IPS-NIHi11 (cell line): ENCODE measurements around the gene MLIP.
A peak's percentile ranks its signal among the peaks of the same experiment; 100 is the strongest.
"Not testable (repeated sequence)": the region's sequence is repeated elsewhere in the genome, so short reads cannot be mapped to it uniquely, and the experiment has no call there.

Source experiments
- DNase-seq: peaks from one replicate; pipeline ENCODE4 v3.0.0; 2012; ENCODE audit warnings: mixed read lengths, low spot score

MLIP gene

DNA sequence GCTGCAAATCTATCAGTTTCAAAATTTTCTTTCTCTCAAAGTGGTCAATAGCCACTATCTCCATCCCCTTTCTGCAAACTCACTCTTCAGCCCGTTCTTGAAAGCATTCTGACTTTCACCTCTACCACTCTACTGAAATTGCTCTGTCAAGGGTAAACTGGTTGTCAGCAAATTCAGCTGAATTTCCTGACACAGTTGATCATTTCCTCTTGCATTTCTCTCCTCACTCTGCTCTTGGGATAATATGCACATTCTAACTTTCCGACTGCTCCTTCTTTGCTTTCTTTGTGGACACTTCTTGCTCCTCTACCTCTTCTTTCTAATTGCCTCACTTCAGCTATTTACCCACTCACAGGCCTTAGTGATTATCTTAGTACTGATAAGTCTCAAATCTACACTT lies 123.3 kb downstream of the MLIP start:
- DNase-seq: no peak

DNA sequence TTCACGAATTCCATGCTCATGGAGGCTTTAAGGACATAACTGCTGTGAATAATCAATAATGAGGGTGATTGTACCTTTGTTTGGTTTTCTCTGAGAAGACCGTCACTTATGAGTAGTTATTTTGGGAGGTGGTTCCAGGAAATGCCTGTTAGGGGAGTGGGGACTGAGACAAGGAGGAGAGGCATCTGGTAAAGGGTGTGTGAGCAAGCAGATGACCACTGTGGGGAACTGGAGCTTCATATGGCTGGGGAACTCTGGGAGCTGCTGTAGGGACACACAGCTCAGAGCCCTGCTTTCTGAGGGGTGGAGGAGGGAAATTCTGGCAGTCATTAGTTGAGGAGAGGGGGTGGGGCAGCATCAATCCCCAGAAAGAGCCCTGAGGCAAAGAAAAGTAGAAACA lies 125.7 kb downstream of the MLIP start:
- DNase-seq: no peak

DNA sequence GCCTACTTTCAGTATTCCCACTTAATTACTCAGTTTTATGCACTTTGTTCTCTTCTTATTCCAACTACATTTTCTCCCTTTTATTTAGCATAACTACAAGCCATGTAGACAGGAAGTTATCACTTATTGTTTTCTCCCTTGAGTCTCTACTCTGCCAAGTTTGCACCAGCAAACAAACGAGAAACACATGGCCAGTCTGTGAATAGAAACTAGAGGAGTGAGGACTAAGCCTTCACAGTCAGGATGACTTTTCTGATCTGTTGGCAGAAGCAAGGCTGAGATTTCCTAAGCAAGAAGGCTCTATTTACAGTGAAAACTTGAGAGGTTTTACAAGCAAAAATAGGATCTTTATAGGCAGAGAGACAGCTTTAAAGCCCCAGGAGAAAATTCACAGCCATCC lies 127.2 kb downstream of the MLIP start:
- no peak for DNase-seq

DNA sequence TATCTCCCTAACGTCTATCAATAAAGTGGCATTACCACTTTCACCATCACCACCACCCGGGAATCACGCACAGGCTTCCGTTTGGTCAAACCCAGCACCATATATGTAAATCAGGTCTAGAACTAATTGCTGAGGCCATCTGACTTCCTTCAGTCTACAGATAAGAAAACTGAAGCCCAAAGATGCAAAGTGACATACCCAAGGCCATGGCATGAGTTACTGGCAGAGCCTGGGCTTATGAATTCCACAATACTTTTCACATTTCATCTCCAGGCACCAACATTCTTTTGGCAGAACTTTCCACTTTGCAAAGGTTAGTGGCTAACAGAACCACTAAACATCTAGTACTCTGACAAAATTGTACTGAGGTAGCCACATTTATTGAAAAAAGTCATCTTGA lies 132.5 kb downstream of the MLIP start:
- DNase-seq: no peak

DNA sequence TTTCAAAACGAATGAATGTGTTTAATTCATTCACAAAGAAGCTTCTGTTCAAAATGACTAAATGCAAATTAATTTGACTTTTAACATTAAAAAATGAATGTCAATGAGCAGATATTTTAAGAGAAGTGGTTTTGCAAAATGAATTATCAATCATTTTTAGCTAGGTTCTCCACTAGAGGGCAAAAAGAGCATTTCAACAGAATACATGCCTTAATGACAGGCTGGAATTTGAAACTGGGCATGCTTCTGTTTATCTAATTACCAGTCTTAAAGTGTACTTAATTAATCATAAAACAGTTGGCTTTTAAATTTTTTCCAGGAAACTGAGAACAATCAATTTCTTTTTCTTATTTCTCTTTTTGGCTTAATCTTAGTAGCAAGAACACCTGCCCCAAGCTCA lies 133.2 kb downstream of the MLIP start:
- DNase-seq: peak; percentile 28

DNA sequence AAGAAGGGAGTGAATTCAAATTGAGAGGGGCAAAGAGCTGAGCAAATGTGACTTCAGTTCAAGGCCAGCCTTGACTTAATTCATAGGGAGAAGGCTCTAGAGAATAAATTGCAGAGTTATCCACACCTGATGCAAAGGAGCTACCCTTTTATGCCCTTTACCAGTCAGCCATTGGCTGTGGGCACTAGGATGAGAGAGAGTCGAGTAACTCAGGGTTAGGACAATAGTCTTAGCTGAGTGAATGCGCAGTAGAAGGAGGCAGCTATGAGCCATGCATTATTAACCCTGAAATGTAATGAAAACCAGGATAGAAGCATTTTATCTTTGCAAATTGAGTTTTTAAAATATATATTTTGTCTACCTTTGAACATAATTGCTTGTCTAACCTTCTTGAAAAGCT lies 134.0 kb downstream of the MLIP start:
- no peak for DNase-seq

DNA sequence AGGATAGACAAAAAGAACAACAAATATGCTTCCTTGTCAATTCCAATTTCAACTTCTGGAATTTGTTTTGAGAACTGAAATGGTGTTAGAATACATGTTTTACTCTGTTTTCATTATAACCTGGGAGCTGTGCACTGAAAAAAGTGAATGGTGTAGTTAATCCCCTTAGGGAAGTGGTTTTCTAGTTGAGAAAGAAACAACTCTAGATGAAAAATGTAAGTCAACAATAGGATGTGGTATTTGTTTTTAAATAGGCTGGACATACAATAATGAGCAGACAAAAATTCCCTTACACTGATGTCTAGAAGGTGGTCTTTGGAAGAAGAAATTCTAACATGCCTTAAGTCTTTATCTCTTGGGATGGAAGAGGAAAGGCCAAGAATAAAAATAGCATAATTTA lies 137.1 kb downstream of the MLIP start:
- no peak for DNase-seq

DNA sequence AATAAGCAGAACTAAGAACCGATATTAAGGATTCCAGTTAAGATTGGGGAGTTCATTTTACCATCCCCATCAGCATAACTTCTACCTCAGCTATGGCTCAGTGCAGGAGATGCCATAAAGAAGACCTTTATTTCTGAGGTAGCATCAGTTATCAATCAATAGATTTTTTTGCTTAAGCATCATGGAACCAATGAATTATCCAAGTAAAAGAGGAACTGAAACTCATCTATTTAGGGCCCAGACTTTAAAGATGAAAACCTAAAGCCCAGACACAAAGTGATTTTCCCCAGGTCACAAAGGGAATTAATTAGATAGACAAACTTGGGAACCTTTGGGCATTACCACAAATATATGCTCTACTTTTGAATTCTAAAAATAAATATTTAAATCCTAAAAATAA lies 137.8 kb downstream of the MLIP start:
- DNase-seq: no peak

DNA sequence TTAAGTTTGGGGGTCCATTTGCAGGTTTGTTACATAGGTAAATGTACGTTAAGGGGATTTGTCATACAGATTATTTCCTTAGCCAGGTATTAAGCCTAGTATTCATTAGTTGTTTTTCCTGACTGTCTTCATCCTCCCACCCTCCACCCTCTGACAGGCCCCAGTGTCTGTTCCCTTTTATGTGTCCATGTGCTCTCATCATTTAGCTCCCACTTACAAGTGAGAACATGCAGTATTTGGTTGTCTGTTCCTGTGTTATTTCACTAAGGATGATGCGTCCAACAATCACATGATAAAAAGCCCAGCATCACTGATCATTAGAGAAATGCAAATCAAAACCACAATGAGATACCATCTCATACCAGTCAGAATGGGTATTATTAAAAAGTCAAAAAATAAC lies 138.6 kb downstream of the MLIP start:
- not testable (repeated sequence) for DNase-seq

DNA sequence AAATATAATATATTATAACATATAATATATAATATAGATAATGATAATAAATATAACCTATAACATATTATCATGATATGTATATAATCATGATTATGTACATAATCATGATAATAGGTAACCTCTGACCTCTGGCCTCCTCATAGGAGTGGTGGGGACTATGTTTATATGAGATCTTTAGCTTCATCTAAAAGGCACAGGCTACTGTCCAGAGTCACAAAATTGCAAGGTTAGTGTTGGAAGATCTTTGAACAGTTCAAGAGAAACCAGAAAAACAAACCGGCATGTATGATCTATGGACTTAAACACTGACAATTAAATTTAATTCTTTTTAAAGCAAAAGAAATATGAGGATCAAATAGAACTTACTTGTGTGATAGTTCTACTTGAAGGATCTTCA lies 141.3 kb downstream of the MLIP start:
- no peak for DNase-seq

DNA sequence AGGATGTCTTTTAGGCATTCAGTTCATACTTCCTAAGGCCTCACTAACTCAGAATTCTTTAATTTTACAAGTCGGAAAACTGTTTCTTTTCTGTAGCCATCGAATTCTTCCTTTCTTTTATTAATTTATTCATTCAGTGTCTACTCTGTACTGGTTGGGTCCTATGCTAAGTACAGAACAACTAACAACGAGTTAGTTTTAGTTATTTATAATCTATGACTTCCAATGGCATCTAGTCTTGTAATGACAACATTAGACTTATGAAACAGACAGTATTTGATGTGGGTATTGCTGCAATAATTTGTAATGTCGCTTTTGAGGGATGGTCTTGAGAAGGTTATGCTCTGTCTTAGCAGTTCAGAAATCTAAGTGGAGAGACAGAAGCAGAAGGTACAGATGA lies 141.7 kb downstream of the MLIP start:
- DNase-seq: no peak

DNA sequence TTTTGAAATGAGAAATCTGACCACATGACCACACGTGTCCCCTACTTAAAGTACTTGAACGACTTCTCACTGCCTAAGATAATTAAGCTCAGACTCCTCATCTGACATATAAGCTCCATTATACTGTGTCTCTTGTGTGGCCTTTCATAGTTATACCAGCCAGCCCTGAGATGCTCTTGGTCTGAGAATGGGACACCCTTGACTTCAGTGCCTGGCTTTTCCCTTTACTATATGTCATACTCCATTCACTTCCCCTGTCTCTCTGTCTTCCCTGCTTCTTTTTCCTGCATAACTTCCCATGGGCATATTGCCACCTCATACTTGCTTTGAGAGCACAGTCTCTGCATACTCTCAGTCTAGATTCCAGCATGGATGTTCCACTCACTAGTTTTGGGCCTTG lies 143.6 kb downstream of the MLIP start:
- DNase-seq: no peak

DNA sequence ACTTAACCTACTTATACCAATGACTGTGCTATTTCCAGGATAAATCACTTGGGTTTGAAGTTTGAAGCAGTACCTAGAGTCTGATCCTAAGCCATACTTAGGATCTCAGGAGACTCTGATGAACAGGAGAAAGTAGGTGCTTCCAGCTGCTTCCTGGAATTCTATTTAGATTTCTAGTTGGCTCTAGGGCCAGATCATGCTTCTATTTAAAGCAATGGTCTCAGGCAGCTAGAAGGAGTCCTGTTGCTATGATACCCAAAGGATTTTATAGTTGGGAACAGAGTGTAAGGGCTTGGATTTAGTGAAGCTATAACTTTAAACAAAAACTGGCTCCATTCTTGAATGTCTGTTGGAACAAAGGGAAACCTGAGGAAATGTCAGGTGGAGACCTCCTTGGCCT lies 144.6 kb downstream of the MLIP start:
- no peak for DNase-seq

DNA sequence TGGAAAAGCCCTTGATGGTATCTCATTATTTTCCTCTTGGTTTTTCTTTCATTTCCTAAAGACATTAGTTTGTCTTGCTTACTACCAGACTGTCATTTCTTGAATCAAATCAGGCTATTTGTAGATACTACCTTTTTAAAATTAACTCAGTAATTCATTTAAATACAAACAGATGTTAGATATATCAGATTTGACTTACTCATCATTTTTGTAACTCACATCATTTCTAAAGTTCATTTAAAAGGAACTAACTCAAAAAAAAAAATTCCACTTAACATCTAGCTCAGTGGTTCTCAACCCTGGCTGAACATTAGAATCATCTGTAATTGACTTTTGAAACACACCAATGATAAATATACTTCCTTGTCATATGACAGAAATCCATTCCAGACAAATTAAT lies 148.8 kb downstream of the MLIP start:
- no peak for DNase-seq

DNA sequence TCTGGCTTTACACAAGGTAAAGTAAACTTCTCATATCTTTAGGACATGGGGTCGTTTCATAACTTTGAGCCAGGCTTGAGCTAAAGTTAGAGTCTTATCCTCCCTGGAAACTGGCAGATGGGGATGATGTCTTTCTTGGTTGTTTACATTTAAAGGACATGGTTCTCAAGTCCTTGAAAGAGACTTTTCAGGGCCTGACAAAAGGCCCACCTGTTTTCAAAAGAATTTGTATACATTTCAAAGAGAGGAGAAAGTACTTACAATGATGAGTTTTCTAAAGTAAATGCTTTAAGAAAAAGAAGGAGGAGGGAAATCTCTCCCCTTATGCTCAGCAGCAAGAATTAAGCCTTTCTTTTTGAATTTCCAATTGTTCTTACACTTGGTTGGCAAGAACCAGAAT lies 151.3 kb downstream of the MLIP start:
- no peak for DNase-seq

DNA sequence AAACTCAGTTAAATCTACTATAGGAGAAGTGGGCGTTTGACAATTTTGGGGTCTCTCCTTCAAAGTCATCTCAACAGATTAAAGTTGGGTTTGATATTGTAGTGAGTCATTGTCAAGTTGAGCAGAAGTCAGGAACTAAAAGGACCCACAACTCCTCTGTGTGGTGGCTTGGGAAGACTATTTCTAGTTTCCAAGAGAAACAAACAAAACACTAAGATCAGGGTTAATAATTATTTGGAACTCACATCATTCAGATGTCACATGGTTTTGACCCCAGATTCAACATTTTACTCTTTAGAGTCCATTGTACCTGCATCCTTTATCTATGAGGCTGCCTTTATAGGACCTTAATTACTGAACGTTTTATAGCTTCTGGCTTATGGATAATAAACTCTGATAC lies 151.7 kb downstream of the MLIP start:
- no peak for DNase-seq

DNA sequence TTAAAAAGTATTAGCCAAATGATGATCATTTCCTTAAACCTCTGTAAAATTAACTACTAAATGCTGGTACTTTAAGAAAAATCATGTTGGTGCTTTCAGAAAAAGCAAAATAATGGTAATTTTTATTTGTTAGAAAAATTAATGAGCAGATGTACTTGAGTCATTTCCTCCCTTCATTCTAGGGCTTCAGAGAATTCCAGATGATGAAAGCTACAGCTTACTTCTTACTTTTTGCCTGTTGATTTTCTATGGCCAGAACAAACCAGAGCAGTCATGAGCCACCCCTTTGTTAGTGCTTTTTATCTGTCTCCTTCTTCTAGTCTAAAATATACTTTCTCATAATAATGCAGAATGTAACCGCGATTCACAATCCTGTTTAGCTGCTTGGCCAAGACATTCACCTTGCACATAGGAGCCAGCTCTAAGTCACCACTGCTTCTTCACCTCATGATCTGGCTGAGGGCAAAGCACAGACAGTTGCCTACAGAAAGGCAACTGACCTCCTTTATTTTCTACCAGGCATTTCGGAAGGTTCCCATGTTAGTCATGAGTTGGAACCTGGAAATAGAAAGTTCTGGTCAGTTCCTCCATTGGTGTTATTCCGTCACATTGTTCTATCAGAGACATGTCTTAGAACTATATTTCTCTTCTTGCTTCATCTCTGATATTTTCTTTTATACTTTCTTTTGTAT lies 153.5 kb downstream of the MLIP start:
- no peak for DNase-seq

DNA sequence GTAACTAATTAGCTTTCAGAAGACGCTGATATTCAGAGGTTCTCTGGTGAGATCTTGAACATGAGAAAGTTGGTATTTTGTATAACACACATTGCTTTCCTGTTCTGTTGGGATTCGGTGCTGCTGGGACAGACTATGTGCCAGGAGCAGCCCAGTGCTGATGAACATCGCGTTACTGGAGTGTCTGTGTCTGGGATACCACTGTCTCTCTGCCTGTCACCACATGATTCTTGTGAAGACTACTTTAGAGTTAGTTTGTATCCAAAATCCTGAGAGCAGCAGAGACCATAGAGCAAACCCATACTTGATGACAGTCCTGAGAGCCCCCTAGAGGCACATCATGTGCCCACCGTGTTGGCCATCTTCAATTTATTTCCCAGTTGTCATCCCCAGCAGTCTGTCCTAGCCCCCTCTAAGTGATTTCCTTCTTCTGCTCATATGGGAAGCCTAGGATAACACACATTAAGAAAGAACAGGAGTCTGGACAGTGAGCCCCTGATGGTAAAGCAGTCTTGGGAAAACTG lies 155.2 kb downstream of the MLIP start:
- DNase-seq: peak; percentile 14

DNA sequence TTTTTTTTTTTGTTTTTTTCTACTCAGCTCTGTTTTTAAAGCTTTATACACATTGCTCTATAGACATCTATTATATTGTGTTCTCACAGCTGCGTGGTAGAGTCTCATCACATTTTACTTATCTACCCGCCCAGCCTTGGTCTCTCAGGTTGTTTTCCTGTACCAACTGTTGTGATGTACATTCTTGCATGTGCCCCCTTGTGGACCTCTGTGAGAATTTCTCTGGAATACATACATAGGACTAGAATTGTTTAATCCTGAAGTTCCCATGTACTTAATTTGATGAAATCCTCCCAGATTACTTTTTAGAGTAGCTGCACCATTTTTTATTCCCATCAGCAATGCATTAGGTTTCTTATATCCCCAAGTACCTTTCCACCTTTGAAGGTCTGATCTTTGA lies 156.6 kb downstream of the MLIP start:
- DNase-seq: peak; percentile 33

DNA sequence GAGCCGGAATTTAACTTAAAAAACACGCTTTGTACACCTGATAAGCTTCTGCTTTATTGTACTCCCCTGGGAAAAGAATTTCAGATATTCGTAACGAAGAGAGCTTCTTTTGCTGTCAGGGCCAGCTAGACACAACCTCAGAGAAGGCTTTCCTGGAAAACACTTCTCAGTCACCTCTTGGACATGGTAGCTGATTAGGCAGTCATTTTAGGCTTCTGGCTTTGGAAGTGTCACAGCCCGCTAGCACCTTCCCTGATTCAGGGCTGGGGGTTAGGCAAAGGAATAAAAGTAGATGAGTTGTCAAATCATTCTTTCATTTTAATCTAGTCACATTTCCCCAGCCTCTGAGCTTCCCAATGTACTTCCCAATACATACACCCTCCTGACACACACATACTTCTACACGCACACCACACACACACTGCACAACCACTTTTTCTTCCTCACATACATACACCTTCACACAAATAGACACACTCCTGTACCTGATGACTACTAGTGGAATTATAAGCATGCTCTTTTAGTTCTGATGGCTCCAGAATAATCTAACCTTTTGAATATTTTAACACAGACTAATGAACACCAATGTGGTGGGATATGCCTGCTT lies 162.1 kb downstream of the MLIP start:
- DNase-seq: no peak

DNA sequence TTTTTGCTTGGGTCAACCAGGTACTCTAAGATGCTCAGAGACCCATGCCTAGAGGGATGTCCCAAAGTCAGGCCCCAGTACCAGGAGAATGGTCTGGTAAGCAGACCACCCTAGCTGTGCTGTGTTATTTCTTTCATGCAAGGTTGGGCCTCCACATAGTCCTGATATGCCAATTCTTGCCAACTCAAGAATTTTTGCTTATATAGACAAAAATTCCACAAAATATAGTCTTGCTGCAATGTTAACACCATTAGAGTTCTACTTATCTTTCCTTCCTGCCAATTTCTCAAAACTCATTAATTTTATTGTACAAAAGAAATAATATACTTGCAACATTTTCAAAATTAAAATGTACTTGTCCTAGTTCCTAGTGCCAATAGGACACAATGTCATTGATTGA lies 163.1 kb downstream of the MLIP start:
- DNase-seq: no peak

DNA sequence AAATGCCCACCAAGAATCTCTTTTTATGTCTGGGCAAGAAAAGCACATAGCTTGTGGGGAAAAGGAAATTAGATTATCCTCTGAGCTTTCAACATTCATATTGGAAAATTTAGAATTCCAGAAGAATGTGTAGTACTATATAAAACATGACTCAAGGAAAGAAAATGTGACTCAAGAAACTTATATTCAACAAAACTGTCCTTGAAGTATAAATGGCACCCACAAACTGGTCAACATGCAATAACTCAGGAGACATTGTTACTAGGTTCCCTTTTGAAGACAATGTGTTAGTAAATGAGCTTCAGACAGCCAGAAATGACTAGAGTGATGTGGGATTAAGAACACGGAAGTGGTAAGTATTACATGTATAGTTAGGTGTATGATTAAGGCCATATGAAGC lies 170.9 kb downstream of the MLIP start:
- no peak for DNase-seq

DNA sequence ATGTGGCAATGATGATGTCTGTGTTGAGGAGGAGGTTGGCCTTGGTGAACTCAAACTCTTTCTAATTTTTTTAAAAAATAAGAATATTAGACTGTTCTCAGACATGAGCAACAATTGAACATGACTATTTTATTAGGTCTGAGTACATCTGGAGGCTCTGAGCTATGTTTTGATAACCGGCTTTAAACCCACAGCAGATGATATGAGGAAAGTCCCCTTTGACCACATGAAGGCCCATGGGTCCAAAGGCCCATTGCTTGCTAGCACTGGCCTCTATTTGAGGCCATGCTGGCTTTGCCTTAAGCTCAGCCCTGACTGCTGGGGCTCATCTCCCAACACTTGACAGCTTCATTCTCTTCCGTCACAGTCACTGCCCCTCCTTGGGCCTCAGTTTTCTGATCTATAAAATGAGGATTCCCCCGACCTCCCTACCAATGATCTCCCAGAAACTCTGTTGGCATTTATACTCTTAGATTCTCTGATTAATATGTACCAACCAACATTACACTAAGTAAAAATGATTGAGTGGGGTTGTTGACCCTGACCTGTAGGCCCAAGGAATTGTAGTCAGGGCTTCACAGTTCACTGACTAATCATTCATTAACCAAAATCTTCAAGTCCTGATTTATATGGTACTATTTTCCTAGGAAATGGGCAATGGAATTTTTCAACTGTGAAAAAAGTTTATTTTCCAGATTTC lies 173.1 kb downstream of the MLIP start:
- no peak for DNase-seq

DNA sequence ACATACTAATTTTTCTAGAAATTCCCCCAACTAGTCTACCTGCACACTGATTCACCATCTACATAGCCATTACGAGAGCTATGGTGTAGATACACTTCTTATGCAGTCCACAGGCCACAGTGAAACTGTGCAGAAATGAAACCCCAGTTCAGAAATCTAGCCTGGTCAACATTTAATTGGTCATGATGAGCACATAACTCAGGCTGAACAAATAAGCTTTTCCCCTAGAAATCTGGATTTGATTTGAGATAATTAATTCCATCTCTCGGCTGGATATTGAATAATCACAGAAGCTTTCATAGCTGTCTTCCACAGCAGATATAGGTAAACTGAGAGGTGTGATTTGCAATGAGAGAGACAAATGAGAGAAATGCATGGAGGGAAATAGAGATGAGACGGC lies 174.4 kb downstream of the MLIP start:
- no peak for DNase-seq
